ENCODE measurements around the gene NCOA7.

DNA sequence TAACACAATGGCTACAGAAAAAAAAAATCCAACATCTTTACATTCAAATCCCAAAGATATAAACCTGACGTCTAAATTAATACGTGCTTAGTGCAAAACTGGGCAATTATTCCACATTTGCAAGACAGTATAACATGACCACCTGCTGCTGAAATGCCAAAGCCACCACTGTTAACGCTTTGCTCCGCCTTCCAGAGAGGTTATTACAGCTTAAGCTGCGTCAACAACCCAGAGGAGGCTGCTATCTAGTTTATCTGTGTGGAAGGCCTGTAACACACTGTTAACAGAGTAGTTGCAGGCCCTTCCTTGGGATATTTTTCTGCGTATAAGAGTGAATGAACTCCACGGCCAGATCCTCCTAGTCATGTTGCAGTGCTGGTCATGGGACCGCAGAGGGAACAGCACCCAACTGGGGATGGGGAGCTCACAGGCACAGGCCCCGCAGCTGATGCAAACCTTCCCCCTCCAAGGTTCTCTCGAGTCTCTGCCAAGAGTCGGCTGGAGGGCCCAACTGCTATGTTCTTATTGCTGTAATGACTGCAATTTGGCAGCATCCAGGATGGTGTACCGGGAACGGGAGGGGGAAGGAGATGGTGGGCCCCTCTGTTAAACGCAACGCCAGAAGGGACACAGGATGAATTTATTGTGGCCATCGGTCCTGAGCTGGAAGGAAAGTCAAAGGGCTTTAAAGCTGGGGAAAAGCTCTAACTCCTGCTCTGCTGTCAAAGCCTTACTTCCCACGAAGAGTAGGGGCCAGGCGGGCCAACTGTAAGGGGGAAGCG lies 993 bp upstream of the NCOA7 start:
- TF ChIP-seq, protein P1, sequence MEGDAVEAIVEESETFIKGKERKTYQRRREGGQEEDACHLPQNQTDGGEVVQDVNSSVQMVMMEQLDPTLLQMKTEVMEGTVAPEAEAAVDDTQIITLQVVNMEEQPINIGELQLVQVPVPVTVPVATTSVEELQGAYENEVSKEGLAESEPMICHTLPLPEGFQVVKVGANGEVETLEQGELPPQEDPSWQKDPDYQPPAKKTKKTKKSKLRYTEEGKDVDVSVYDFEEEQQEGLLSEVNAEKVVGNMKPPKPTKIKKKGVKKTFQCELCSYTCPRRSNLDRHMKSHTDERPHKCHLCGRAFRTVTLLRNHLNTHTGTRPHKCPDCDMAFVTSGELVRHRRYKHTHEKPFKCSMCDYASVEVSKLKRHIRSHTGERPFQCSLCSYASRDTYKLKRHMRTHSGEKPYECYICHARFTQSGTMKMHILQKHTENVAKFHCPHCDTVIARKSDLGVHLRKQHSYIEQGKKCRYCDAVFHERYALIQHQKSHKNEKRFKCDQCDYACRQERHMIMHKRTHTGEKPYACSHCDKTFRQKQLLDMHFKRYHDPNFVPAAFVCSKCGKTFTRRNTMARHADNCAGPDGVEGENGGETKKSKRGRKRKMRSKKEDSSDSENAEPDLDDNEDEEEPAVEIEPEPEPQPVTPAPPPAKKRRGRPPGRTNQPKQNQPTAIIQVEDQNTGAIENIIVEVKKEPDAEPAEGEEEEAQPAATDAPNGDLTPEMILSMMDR (IDR thresholded peaks at IDR 0.05; ENCODE audit: control extremely low read depth in 1 of 3, insufficient read depth in 1 of 3, low read depth in 1 of 3, low read length in 3 of 3) = no peak
- TF ChIP-seq, protein P2, sequence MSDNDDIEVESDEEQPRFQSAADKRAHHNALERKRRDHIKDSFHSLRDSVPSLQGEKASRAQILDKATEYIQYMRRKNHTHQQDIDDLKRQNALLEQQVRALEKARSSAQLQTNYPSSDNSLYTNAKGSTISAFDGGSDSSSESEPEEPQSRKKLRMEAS (IDR thresholded peaks at IDR 0.05) = no peak
- no peak for TF ChIP-seq RAD21 (IDR thresholded peaks at IDR 0.05 in 1 of 2, conservative IDR thresholded peaks at IDR 0.05 in 1 of 2; ENCODE audit: low read depth in 2 of 2, low read length in 2 of 2)
- no peak for TF ChIP-seq RNF2 (IDR thresholded peaks at IDR 0.05; ENCODE audit: borderline replicate concordance, low read depth, low read length, missing control alignments, poor library complexity, severe bottlenecking)
- no peak for TF ChIP-seq POLR2A (IDR thresholded peaks at IDR 0.05; ENCODE audit: control extremely low read depth in 1 of 2, low read depth in 2 of 2, low read length in 2 of 2)
- TF ChIP-seq CBX5 (IDR thresholded peaks at IDR 0.05; ENCODE audit: low read depth, low read length) = no peak
- no peak; the same call in 1 of the 2 replicates for TF ChIP-seq TAF1 (IDR thresholded peaks at IDR 0.05; ENCODE audit: low read depth, low read length)
- no peak for TF ChIP-seq EP300 (IDR thresholded peaks at IDR 0.05; ENCODE audit: borderline replicate concordance in 1 of 2, low read depth in 2 of 2, low read length in 2 of 2)
